ENCODE data around the gene HOXA5.

The HOXA5 gene

DNA sequence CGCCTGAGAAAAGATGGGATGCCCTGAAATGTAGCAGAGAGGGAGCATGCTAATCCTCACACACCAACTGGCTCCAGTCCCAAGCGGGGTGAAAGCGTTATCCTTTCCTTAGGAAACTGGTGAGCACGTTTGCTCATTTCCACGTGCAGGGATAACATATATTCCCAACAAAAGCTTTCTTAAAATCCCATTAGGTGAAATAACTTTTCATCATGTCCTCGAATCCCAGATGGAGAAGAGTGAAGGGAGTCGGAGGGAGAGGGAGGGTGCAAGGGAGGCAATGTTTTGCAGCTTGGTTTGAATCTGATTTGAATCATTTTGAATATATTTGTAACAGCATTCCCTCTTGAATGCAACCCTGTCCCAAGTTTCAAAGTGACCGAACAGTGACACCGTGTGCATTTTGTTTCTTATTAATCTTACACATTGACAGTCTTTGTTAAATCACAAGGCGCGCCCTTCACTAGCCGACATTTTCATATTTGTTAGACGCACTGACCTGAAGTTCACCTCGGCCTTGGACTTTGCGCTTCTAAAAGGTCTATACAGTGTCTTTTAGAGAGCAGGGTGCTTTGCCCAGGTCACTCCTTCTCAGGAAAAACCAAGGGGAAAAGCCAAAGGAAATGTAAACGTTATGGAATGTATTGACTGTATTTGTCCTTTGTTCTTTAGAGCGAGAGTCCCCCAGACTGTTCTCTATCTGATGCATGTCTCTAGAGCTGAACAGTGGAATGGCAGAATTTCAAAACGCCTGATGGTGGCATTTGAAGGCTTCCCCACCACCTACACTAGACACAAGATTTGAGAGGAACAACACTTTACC lies 9.9 kb downstream of the HOXA5 start:
- DNase-seq (ENCODE audit: low spot score) = no peak

DNA sequence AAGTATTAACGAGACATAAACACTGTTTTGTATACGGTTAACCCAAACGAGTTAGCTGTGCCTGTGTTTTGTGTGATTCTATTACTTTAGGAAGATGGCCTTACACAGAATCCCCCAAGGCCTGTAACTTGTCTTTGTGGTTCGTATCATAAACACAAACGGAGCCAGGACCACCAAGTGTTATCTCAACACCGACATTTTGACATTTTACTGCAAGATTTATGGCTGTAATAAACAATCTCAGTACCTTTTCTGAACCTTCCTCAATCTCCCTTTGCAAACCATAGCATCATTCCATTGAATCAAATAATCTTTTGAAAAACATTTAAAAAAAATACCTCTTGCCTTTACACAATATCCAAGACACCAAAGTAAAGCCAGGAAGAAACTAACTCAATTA lies 10.5 kb downstream of the HOXA5 start:
- no peak for DNase-seq (ENCODE audit: low spot score)

DNA sequence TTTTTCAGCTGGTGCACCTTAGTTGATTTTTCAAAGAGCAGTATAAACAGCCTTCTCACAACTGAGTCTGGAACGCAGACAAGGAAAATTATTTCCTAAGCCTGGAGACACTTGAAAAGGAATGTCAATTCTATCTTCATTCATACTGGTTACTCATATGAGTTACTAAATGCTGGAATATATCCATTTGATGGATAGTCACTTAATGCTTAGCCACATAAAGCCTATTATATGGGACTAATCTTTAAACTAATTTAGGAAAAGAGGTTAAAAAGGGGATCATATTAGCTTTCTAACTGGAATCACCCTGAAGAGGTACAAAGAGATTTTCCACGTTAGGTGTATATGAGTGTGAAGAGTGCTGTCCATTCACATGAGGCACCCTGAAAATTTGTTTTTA lies 11.3 kb downstream of the HOXA5 start:
- DNase-seq (ENCODE audit: low spot score) = no peak

DNA sequence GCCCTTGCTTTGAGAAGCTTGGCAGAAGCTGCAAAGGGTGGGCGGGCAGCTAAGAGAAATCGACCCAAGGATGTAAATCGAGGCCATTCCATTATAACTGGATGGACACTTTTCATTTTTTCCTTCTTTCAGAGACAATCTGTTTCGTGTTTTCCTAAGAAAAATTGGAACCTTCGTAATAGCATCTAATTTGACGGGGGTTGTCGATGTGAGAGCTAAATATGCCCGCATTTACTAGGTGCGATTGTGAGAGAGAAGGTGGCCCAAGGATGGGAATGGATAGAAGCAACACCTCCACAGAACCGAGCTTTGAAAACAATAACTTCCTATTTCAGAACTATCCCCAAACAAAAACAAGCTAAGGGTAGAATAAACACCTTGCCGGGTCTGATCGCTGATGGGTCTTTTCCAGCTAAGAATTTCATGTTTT lies 12.1 kb downstream of the HOXA5 start:
- no peak for DNase-seq (ENCODE audit: low spot score)

DNA sequence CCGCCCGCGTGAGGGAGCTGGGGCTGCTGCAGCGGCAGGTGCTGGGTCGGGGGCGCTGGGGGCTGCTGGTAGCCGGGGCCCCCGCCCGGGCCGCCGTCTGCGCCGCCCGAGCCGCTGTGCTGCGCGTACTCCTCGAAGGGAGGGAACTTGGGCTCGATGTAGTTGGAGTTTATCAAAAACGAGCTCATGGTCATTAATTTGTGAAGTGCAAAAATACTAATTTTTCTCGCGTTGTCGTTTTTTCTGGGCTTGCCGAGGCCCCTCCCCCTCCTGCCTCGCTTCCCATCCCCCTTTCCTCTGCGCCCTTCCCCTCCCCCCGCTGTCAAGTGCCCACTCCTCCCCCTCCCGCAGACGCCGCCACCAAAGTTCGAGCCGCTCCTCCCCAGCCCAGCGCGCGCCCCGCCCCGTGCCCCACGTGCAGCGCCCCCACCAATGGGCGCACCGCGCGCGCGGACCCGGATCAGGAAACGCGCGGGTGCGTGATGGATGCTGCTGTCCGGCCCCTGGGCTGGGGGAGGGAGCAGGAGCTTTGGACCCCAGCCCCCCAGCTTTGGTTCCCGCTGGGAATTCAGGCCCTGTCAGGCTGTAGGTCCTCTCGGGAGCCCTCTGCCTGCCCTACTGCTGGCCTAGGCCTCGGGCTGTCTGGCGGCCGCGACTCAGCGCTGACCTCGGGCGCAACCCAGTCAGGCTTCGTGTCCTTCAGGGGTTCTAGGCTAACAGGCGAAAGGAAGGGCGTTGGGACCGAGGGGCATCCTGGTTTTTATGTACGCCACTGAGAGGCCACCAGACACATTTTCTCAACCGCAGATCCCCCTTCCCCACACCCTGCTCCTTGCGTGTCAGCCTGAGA lies 12.7 kb downstream of the HOXA5 start, which contains the start of gene HOXA4:
Gene HOXA4 (minus strand): TSS at position 218 of the 850 bp plus-strand sequence. CDS start 24 bp downstream, at position 194.
- peak; percentile 84 for DNase-seq (ENCODE audit: low spot score)

DNA sequence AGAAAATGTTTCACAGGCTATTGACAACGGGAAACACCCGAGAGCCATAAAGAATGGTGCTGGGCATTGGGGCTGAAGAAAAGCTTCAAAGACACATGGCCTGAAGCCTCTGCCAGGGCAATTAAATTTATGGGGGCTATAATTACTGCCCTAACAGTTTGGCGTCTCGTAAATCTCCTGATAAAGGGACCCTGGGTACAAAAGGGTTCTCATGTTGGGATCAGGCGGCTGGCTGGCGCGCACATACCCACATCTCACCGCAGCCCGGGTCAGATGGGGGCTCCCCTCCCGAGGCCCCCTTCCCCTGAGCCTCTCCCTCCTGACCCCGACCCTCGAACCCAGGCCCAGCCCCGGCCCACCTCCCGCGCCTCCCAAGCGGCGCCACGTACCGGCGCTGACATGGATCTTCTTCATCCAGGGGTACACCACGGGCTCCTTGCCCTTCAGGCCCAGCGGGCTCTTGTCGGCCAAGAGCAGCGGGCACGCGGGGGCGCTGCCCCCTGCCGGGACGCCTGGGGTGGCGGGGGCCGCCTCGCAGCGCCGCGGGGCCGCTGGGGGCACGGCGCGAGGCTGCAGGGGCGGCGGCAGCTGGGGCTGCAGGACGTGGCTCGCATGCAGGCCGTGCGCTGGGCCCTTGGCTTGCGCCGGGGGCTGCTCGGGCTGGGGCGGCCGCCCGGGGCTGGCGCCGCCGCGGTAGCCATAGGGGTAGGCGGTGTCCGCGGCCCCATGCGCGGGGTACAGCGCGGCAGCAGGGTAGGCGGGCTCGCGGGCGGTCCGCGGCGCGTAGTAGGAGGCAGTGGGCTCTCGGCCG lies 13.5 kb downstream of the HOXA5 start:
- no peak for DNase-seq (ENCODE audit: low spot score)

DNA sequence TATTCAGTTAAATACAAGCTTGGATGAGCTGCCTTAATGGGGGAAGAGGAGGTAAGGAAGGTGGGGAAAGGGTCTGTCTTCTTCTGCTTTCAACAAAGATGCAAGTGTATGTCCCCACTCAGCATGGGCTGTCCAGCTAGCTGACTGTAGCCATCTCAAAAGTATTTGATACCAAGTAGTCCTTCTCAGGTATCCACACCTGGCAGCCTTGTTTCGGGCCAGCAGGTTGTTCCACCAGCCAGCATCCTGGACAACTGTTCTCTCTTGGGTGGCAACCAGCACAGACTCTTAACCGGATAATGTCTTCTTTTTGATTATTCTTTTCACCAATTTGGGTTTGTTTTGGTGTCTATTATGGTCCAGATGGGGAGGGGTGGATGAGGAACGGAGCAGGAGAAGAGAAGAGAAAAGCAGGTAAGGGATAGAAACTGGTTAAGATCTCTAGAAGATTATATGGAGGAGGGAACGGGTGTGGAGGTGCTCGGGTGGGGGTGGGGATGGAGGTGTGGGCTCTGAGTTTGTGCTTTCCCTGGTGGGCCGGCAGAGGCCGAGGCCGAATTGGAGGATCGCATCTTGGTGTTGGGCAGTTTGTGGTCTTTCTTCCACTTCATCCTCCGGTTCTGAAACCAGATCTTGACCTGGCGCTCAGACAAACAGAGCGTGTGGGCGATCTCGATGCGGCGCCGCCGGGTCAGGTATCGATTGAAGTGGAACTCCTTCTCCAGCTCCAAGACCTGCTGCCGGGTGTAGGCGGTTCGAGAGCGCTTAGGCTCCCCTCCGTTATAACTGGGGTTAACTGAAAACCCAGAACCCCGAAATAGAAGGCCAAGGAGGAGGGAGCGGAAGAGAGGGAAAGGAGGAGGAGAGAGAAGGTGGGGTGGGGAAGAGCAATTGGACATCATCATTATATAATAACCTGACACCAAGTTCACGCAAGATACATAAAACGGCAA lies 14.4 kb downstream of the HOXA5 start:
- DNase-seq (ENCODE audit: low spot score) = no peak

DNA sequence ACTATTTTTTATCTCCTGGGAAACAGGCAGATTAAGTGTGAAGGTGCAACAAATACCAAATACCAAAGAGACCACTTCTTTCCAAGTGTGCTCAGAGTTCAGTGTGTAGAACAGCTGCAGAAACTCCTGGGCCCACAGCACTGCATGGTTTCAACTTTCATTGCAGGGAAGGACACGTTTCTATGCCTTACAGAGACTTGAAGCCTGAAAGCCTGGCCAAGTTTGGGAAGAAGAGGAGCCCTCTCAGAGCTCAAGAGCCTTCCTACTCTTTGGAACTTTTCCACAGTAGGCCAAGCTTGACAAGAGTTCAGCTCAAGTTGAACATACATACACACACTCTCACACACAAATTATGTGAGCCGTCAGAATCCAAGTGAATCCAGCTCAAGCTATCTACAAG lies 15.4 kb downstream of the HOXA5 start:
- no peak for DNase-seq (ENCODE audit: low spot score)

DNA sequence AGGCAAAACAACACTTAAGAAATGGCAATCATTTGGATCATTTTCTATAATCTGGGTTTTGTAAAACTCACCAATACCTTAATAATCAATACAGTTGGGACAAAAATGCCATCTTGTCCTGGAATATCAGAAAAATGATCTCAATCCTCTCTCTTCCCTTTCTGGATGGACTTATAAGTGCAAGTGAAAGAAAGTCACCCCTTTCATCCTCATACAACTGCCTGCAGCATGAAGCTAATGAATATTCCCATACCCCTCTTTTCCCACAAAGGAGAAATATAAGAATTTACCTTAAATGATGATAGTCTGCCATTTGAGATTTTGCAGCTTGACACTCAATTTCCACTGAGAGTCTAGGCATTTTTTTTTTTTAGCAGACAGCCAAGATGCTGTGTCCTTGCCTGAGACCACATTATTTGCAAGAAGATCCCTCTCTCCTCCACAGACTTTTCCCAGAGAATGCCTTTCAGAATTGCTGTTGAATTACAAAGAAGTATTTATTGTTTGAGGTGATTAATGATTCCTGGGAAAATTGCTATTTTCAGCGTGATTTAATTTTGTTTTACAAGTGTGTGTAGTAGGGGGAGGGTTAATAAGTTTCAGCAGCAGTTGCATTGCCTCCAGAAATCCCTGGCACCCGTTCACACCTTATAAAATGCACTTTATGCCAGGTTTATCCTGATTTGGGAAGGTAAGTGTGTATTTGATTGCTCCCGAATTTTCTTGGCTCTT lies 16.7 kb downstream of the HOXA5 start:
- DNase-seq (ENCODE audit: low spot score) = no peak

DNA sequence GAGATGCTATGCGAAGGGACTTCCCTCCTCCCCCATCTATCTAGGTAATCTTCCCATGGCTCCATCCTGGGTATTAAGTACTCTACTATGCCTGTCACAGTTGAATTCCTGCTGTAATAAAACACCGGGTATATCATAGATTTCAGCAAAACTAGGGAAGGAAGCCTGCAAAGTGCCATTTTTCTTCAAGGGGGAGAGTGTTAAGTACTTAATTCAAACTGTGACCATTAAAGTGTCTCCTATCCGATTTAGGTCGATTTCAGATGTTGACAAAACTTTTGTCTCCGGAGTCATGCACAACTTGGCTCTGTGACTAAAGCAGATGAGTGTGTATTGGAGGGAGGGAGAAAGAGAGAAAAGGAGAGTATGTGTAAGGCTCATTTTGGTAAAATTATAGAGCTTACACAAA lies 17.5 kb downstream of the HOXA5 start:
- no peak for DNase-seq (ENCODE audit: low spot score)

DNA sequence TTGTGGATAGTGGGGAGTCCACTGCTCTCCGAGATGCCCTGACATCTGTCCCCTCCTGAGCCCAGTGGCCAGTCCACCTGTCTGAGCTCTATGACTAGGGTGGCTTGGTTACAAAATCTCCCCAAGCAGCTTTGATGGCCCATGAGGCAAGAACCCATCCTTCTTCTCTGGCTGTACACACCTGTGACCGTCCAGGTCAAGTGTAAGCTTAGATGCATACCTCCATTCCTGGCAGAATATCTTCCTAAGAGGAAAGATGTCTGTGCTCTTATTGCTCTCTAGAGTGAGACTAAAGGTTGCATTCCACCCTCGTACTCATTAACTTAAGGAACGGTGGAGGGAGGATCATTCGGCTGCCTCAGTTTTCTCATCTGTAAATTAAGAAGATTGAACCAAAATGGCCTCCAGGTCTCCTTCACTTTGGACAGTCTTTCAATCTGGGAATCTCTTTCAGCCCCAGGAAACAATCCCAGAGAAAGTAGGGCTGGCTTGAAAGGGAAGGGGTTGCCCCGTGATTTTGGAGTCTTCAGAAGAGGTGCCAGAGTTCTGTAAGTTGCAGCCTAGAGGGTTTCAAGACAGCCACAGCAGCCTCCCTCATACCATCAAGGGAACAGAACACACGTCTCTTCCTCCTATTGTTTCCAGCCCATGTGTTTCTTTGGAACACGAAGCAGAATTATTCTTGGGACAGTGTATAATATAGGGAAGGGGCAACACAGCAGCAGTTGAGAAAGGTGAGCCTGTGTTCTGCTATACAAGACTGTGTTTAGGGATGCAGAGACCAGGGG lies 18.4 kb downstream of the HOXA5 start:
- DNase-seq (ENCODE audit: low spot score) = no peak

DNA sequence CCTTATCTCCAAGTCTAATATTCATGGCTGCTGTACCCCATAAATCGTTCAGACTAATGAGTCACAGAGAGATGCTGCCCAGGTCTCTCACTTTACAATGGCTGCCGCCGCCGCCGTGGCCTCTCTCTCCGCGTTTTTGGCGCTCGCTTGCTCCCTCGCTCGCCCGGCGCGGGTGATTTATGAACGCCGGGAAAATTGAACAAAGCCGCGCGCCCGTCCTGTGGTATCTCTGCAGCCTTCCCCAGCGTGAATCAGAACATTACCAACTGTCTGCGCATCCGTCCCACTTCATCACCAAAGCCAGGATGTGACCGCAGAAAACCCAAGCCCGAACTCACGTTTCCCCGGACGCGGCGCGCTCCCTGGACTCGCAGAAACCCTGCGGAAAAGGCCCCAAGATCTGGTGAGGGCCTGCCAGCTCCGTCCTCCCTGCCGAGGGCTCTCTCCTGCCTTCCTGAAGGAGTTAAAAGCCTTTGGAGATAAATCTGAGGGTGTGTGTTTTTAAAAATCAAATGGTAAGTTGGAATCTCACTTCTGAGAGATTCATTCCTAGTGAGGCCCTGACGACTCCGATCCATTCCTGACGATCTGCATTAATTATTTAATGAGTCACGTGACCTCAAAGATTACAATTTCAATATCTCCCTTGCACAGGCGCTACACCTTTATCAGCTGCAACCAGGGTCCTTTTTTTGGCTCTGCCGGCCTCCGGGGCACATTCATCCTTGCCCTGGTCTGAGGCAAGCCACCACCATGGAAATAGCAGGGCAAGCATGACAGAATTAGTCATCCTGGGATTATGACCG lies 19.2 kb downstream of the HOXA5 start:
- no peak for DNase-seq (ENCODE audit: low spot score)

DNA sequence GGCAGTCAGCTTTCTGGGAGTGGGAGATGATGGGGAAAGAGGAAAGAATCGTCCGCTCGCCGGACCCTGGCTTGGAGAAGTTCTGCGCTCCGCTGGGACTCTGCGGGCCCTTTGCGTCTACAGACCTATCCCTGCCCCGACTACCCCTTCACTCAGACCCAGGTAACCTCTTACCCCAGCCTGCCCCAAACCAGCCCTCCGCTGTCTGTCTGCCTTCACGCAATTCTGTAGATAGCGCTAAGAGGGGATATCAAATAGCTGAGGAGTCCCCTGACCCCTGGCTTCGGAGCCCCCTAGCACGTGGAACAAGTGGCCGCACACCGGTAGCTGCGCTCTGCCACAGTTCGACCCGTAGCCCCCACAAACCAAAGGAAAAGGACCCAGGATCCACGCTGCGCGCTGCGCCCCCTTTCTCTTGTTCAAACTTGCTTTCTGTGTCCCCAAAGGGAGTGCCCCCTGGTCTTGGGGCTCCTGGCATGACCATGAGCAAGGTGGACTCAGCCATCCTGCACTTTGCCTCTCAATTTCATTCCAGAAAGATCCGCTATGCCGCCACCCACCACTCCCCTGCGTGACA lies 19.9 kb downstream of the HOXA5 start:
- no peak for DNase-seq (ENCODE audit: low spot score)

DNA sequence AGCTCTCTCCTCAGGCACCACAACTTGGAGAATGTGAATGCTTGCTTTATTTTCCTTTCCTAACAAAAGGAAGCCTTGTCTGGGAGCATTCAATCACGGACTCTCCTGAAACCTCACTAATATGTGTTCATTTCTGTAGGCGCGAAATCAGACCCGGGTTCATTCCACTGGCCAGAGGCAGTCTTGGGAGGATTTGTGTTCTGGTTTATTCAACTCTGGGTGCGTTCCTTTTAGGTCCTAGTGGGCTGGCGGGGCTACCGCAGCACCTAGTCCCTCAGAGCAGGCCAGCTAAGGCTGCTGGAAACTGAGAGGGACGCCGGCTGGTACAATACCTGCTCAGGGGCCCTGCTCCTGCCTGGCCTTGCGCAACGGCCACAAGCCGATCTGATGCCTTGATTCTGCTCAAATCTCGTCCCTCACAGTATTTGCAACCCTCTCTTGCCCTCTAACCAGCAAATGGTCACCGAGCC lies 20.4 kb downstream of the HOXA5 start:
- peak; percentile 95 for DNase-seq (ENCODE audit: low spot score)

DNA sequence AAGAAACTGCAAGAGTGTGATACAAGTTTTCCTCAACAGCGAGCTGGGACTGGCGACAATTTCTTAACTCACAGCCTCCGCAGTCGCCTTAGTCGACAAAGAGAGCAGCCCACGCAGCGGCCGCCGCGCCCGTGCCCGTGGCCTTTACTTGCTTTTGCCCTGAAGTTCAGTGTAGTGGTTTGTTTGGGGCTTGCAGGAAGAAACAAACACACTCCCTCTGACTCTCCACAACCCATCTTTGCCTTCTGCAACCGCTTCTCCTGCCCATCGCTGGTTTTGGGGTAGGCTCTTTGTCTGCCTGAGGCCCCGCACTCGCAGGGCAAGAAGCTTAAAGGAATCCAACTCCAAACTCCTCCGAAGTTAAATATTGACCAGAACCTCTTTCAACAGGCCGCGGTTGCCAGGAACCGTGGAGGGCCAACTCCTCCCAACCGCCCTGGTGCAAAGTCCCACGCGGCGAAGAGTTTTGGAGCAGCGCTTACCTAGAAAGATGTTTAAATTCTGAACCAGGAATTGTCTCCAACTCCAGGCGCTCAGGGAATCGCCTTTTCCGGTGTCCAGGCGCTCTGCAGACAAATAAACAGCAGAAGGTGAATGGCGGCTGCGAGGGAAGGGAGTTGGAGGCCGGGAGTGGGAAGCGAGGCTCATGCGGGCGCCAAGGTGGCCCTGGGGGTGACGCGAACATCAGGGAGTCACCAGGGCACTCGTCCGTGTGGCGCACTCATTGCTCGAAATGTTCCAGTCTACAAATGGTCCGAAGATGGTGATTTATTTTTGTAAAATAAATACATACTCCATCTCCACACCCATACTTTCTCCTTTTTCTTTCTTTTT lies 21.2 kb downstream of the HOXA5 start:
- DNase-seq (ENCODE audit: low spot score) = no peak

DNA sequence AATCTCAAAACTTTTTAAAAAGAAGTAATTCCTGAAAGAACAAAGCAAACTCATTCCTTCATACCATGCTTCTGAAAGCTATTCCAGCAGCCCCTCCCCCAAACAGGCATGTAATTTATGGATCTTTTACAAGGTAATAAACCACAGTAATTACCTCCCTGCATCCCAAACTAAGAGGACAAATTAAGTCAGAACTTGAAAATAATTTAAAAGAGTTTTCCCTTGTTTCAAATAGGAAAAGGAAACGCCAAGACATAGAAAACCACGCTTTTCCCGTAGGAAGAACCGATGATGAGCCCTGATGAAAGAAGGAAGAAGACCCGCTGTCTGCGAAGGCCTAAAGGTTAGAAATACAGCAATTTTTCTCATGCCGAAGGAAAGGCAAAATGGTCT lies 21.8 kb downstream of the HOXA5 start:
- no peak for DNase-seq (ENCODE audit: low spot score)

DNA sequence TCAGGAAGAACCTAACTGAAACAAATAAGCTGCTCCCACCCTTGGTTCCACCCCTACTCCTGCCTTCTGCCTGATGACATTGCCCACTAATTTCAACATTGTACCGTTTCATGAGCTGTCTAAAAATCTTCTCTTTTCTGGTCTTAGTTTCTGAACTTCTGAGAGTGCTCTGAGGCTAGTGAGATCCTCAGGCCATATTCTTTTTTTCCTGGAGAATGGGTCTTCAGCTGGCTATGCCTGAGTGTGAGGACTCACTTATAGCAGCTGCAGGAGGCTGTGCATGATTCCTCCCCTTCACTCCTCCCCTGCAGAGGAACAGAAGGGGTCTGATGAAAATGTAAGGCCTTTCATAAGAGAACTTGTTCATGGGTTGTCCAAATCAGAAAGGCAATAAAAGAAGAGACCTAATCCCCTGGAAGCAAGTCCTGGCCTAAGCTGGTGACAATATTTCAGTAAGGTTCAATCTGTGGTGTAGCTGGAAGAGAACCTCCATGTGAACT lies 24.0 kb downstream of the HOXA5 start:
- no peak for DNase-seq (ENCODE audit: low spot score)
